OCI-LY1 (cell line): ENCODE measurements around the gene MARCKSL1.

Experiments used
- EZH2 ChIP-seq: fragments of 200-600 bp; sonication (generic), shearing (Covaris generic); IDR thresholded peaks from 2 replicates; pipeline ENCODE4 v1.8.0; 2017; ENCODE audit warnings: borderline replicate concordance, mixed run types, mild to moderate bottlenecking, antibody characterized with exemption, low read length, moderate library complexity, mixed read lengths
- TF ChIP-seq, protein P1 (sequence below): fragments of 200-600 bp; sonication (generic), shearing (Covaris generic); IDR thresholded peaks from 2 replicates; pipeline ENCODE4 v1.5.1; 2017; ENCODE audit warnings: mild to moderate bottlenecking, antibody characterized with exemption, low read length, moderate library complexity, mixed read lengths

DNA sequence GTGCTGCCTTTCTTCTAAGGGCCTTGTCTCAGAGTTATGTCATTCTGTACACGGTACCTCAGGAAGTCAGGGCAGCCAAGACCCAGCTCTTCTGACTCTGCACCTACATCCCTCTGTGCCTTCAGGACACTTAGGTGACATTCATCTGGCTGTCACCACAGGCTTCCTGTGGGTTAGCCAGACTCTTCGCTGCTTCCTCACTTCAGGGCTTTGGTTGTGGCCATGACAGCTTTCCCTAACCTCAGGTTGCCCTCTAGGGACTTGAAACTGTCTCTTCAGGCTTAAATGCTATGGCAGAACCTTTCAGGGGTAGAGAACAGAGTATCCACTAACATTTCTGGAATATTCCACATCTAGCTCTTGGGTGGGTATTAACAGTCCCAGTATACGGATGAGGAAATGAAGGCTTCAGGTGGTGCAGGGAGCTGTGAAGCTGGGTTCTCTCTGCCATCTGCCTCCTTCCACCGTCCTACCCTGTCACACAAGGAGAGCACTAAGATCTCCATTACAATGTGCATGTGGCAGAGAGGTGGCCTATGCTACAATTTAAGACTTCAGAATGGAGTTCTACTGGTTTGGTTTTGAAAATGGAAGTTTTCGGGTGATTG lies 36.2 kb upstream of the MARCKSL1 start:
- TF ChIP-seq EZH2, result no peak
- TF ChIP-seq, protein P1, sequence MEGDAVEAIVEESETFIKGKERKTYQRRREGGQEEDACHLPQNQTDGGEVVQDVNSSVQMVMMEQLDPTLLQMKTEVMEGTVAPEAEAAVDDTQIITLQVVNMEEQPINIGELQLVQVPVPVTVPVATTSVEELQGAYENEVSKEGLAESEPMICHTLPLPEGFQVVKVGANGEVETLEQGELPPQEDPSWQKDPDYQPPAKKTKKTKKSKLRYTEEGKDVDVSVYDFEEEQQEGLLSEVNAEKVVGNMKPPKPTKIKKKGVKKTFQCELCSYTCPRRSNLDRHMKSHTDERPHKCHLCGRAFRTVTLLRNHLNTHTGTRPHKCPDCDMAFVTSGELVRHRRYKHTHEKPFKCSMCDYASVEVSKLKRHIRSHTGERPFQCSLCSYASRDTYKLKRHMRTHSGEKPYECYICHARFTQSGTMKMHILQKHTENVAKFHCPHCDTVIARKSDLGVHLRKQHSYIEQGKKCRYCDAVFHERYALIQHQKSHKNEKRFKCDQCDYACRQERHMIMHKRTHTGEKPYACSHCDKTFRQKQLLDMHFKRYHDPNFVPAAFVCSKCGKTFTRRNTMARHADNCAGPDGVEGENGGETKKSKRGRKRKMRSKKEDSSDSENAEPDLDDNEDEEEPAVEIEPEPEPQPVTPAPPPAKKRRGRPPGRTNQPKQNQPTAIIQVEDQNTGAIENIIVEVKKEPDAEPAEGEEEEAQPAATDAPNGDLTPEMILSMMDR, result peak; percentile 40; the same call in 1 of the 2 replicates
